ENCODE measurements around the gene CISD2.

CISD2 gene

DNA sequence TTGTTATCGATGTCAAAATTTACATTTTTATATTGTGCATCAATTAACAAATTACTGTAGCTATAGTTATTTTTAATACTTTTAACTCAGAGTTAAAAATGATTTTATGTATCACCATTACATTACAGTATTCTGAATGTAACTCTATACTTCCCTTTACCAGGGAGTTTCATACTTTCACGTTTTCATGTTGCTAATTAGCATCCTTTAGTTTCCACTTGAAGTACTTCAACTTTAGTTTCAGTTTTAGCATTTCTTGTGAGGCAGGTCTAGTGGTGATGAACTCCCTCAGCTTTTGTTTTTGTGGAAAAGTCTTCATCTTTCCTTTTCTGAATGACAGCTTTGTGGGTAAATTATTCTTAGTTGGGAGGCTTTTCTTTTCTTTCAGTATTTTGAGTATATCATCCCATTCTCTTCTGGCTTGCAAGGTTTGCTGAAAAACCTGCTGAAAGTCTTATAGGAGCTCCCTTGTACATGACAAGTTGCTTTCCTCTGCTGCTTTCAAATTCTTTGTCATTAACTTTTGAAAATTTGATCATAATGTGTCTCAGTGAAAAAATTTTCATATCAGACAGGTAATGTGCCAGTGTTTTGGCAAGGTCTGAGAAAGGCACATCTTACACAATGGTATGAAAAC, 9.8 kb upstream of the CISD2 start:
- no peak overlapping the region for H3K9ac ChIP-seq (ENCODE audit: low read length)
- H3K27ac ChIP-seq (ENCODE audit: low read depth, low read length), result no peak overlapping the region
- H3K79me2 ChIP-seq (ENCODE audit: insufficient read depth, low read length), result no peaks in the 10 kb centered on the region
- H3K4me2 ChIP-seq (ENCODE audit: low read depth, low read length, poor library complexity, severe bottlenecking), result no peak overlapping the region
- no peaks in the 10 kb centered on the region for H3K9me2 ChIP-seq (replicated peaks; ENCODE audit: insufficient read depth, low read length)
- no peaks in the 10 kb centered on the region for H3K36me3 ChIP-seq (ENCODE audit: low read length)
- no peak overlapping the region for H2AFZ ChIP-seq (ENCODE audit: low read depth, low read length, severe bottlenecking)
- no peaks in the 10 kb centered on the region for H3K9me3 ChIP-seq (ENCODE audit: insufficient read depth, low read length)
- H3K4me3 ChIP-seq (ENCODE audit: insufficient read depth, low read length, poor library complexity, severe bottlenecking), result no peak overlapping the region
- H3K27me3 ChIP-seq (ENCODE audit: low read length), result no peaks in the 10 kb centered on the region
- H3F3A ChIP-seq (ENCODE audit: insufficient read depth), result no peaks in the 10 kb centered on the region
- TF ChIP-seq CTCF (IDR thresholded peaks at IDR 0.05; ENCODE audit: insufficient read depth, low read length, poor library complexity, severe bottlenecking), result no peak
- no peaks in the 10 kb centered on the region for H4K20me1 ChIP-seq (ENCODE audit: low read depth, low read length)

- Histone ChIP-seq H3K4me3 (ENCODE audit: insufficient read depth, low read length, poor library complexity, severe bottlenecking) (no peak overlapping the region), H3F3A (ENCODE audit: insufficient read depth) (no peaks in the 10 kb centered on the region), H2AFZ (ENCODE audit: low read depth, low read length, severe bottlenecking) (no peak overlapping the region), H3K36me3 (ENCODE audit: low read length) (no peaks in the 10 kb centered on the region), H3K27ac (ENCODE audit: low read depth, low read length) (no peak overlapping the region), H3K9me3 (ENCODE audit: insufficient read depth, low read length) (no peaks in the 10 kb centered on the region), H3K4me2 (ENCODE audit: low read depth, low read length, poor library complexity, severe bottlenecking) (no peak overlapping the region), H3K9me2 (replicated peaks; ENCODE audit: insufficient read depth, low read length) (no peaks in the 10 kb centered on the region), H3K9ac (ENCODE audit: low read length) (no peak overlapping the region), H4K20me1 (ENCODE audit: low read depth, low read length) (no peaks in the 10 kb centered on the region), H3K27me3 (ENCODE audit: low read length) (no peaks in the 10 kb centered on the region), H3K79me2 (ENCODE audit: insufficient read depth, low read length) (peaks cover 5% of the 10 kb centered on the region)
- TF ChIP-seq EZH2phosphoT487 (conservative IDR thresholded peaks at IDR 0.05; ENCODE audit: low read length) (no peak), CTCF (IDR thresholded peaks at IDR 0.05; ENCODE audit: insufficient read depth, low read length, poor library complexity, severe bottlenecking) (no peak)
Measured at GRCh38 chr4:102860611-102861324, 8.0 kb upstream of the CISD2 start.

DNA sequence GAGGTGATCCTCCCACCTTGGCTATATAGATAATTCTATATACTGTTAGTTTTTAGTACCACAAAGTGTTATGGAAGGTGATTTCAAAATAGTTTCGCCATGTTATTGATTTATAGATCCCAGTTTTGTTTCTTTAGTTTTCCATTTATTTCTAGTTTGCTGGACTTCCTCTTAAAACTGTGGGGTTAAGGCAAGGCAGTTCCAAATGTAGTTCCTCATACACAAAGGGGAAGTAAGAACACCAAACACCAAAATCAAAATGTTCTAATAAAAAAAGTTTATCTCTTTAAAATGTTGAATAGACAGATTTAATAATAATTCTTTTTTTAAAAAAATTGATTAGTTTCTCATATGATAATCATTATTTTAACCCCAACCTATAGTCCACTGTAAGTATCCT, 6.8 kb upstream of the CISD2 start:
- Histone ChIP-seq H3K36me3 (ENCODE audit: low read length) (no peaks in the 10 kb centered on the region), H3K27me3 (ENCODE audit: low read length) (no peaks in the 10 kb centered on the region), H2AFZ (ENCODE audit: low read depth, low read length, severe bottlenecking) (no peak overlapping the region), H4K20me1 (ENCODE audit: low read depth, low read length) (no peaks in the 10 kb centered on the region), H3K27ac (ENCODE audit: low read depth, low read length) (no peak overlapping the region), H3K79me2 (ENCODE audit: insufficient read depth, low read length) (peaks cover 17% of the 10 kb centered on the region), H3K9ac (ENCODE audit: low read length) (no peak overlapping the region), H3K4me2 (ENCODE audit: low read depth, low read length, poor library complexity, severe bottlenecking) (no peak overlapping the region), H3K9me2 (replicated peaks; ENCODE audit: insufficient read depth, low read length) (no peaks in the 10 kb centered on the region), H3K4me3 (ENCODE audit: insufficient read depth, low read length, poor library complexity, severe bottlenecking) (no peak overlapping the region), H3F3A (ENCODE audit: insufficient read depth) (0 out of 2 replicates have a peak, but pooled peaks cover 3% of the 10 kb centered on the region), H3K9me3 (ENCODE audit: insufficient read depth, low read length) (no peaks in the 10 kb centered on the region)
- TF ChIP-seq CTCF (IDR thresholded peaks at IDR 0.05; ENCODE audit: insufficient read depth, low read length, poor library complexity, severe bottlenecking) (no peak), EZH2phosphoT487 (conservative IDR thresholded peaks at IDR 0.05; ENCODE audit: low read length) (no peak)
